ENCODE results near the gene SPDYE4.

SPDYE4 gene

DNA sequence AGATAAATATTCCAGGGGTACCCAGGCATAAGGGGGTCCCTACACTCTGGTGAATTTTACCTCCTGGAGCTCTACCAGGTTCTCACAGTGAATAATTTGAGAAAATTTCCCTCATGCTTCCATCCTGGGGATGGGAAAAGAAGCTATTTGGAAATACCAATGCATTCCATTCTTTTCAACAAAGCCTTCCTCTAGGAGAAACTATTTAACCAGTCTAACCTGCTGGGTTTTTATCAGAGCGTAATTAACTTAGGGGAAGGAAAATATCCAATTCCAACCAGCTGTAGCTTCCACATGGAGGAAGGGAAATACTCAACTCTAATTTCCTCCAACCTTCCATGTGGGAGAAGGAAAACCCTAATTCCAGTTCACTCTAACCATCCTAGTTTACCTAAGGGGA is 23.8 kb upstream of the SPDYE4 start:
- no peak for DNase-seq

DNA sequence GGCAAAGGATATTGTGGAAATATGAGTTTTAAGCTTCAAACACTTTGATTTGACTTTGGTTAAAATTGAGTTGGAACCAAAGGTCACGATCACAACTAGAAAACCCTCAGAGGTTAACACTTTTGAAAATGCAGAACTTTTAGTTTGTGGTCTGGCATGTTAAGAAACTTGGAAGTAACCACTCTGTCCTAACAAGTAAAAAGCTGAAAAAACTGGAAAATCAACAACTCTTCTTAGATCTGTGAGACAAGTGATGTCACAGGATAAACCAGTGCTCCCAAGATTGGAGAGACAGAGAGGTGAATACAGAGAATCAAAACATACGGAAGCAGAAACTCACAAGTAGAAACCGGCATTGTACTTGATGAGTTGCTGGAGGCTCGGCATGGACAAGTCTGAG is 23.4 kb upstream of the SPDYE4 start:
- no peak for DNase-seq

DNA sequence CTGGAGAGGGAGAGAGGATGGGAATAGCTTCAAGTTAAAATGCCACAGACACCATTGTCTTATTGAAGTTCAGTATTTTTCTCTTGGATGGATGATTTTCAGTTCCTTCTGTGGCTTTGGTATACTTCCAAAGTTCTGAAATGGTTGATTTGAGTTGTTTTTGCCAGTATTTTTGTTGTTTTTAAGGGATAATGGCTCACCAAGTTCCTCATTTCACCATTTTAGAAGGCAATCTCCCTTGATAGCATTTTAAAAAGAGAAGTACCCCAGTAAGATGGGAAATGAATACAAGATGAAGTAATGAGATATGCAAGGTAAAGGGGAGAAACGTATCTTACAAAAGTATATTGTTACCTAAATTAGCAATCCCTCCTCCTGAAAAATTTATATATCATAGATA is 18.5 kb upstream of the SPDYE4 start:
- DNase-seq = no peak

- DNase-seq = no peak
Measured at GRCh38 chr17:8776248-8776647, 17.9 kb upstream of the SPDYE4 start.

DNA sequence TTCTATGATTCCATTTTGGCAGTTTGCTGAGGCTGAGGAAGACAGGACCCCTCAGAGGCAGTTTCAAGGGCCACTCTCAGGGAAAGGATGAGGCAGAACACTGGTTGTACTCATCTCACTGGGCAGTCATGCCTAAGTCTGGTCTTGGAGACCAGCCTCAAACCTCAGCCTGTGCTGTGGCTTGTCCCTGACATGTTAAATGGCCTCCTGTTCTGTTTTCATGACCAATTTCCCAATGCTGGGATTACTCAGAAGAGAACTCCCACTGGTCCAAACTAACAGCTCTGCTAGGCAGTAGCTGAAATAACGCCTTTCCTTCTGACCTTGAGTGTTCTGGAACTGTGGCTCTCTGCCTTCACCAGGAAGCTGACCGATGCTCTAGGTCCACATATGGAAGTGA is 8.4 kb upstream of the SPDYE4 start:
- DNase-seq = no peak

- no peak for DNase-seq
Measured at GRCh38 chr17:8762012-8762411, 3.7 kb upstream of the SPDYE4 start.

- no peak for DNase-seq
Measured at GRCh38 chr17:8757189-8757588, 1.2 kb downstream of the SPDYE4 start.

GRCh38 chr17:8755590-8756255 is 2.6 kb downstream of the SPDYE4 start:
- no peak for DNase-seq

- no peak for DNase-seq
Measured at GRCh38 chr17:8754890-8755289, 3.5 kb downstream of the SPDYE4 start.

DNA sequence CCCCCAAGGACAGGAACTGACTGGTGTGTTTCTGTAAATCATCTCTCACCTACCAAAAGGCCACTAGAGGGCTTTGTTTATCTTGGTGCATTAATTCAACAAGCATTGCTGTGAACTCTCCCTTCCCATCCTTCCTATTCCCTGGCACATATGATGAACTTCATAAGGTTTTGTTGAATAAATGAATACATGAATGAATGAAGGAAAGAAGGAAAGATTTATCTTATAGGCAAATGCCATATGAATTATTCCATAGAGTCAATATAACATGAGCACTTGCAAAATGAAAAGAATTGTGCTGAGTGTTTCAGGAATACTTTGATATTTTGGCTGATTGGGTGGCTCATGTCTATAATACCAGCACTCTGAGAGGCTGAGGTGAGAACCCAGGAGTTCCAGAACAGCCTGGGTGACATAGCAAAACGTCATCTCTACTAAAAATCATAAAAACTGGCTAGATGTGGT is 4.3 kb downstream of the SPDYE4 start:
- DNase-seq = peak; percentile 13

DNA sequence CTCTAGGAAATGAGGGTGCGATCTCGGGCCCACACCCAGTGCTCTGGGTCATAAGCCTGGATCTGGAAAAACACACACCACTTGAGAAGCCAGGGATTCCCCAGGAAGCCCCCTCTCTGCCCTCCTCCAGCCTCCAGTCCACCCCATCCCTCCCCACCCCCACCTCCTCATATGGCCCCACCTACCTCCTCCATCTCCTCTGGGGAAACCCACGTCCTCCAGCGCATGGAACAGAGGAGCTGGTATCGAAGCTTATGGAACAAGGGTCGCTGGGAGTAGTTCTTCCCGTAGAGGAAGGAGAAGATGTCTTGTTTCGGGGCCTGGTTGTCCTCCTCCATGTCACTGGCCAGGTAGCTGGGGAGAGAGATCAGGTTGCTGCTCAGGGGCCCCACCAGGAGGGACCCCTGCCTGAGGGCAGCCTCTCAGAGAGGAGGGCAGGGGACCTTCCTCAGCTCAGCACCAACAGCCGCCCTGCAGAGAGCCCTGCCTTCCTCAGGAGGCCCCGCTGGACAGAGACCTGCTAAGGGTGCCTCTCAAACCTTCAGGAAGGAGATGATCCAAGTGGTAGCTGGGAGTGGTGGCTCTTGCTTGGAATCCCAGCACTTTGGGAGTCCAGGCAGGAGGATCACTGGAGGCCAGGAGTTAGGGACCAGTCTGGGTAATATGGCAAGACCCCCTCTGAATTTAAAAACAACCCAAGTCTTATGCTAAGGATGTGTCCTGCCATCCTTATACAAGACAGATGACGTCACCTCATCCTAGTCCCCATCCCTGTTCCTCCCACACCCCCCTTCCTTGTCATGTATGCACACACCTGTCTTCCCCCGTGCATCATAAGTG is 5.0 kb downstream of the SPDYE4 start:
- DNase-seq = no peak

- no peak for DNase-seq
Measured at GRCh38 chr17:8749616-8750015, 8.7 kb downstream of the SPDYE4 start.

- DNase-seq = no peak
Measured at GRCh38 chr17:8747742-8748141, 10.6 kb downstream of the SPDYE4 start.

- DNase-seq = no peak
Measured at GRCh38 chr17:8746501-8747236, 11.7 kb downstream of the SPDYE4 start.

DNA sequence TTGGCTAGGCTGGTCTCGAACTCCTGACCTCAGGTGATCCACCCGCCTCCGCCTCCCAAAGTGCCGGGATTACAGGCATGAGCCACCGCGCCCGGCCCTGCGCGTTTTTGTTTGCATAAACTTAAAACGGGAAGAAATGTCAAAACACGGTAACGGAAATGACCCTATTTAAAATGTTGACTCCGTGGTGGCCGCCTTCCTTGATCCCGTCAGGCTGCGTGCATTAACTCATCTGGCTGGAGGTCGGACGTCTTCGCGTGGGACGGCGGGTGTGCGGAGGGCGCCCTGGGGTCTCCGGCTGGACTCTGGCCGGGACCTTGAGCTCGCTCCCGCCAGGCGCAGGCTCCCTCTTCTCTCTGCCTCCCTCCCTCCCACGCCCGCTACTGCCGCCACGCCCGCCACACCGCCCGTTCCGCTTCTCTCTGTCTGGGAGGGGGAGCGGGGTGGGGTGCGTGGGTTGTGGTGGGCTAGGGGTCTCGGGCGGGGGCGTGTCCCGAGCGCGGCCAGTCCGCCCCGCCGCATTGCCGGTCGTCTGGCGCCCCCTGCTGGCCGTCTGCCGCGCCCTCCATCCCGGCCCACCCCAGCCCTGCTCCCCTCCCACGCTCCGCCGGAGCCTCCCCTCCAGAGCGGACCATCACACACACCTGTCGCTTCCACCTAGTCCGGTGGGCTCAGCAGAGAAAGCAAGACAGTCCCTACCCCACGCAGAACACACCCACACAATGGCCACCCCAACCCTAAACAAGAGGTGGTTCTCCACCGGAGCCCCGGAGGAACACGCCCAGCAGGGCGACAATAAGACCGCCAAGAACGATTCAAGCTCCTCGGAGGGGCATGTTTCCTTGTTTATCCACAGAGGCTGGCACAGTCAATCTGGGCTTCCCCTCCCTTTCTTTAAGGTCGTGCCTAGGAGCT is 12.5 kb downstream of the SPDYE4 start:
- DNase-seq = peak; percentile 10

- DNase-seq = no peak
Measured at GRCh38 chr17:8744086-8744785, 14.1 kb downstream of the SPDYE4 start.

GRCh38 chr17:8742819-8743218 is 15.5 kb downstream of the SPDYE4 start:
- DNase-seq = no peak

DNA sequence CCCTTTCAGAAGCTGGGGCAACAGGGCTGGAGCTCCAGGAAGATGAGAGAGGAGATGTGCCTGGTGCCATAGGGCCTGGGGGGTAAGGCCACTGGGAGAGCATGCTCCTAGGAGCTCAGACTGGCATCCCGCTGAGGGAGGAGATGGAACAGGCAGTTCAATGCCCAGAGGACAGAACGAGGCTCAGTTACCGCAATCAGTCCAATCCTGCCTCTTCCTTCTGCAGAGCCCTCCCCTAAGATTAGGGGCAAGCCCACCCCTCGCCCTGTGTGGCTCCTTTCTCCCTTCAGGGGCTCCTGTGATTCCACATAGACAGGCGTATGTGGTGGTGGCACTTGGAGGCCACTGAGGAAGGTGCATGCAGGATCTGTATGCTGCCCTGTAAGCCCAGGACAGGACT is 16.1 kb downstream of the SPDYE4 start:
- DNase-seq = no peak

- DNase-seq = no peak
Measured at GRCh38 chr17:8741771-8742170, 16.6 kb downstream of the SPDYE4 start.

- DNase-seq = no peak
Measured at GRCh38 chr17:8741366-8741765, 17.0 kb downstream of the SPDYE4 start.

- DNase-seq = no peak
Measured at GRCh38 chr17:8740486-8740885, 17.9 kb downstream of the SPDYE4 start.

DNA sequence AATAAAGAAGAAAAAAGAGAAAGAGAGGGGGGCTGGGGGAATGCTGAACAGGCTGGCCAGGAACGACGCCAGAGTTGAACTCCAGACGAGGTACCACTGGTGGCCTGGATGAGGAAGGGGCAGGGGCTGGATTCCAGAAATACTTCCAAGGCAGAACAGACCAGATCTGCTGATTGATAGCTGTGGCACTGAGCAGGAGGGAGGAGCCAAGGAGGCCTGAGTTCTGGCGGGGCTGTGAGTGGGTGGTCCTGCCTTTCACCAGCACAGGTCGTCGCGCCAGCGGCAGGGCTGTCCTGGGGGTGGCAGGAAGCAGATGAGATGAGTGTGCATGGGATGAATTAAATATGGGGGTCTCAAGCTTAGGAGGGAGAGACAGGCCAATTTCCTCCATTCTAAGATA is 19.2 kb downstream of the SPDYE4 start:
- DNase-seq = no peak
